PC-9 (cell line): ENCODE measurements around the gene VCAM1. TPM values are rescaled to one million over a fixed set of nuclear protein-coding genes. Genes with fewer than 3 reads are reported as not detected.
"Not testable (repeated sequence)": the region's sequence is repeated elsewhere in the genome, so short reads cannot be mapped to it uniquely, and the experiment has no call there.

Source experiments
- BruUV-seq: library from RNA; stranded (reverse); fragments of 400-500 nt; replicated peaks from 2 replicates; lab custom pipeline; 2021; lab: Mats Ljungman, UMichigan
- CTCF ChIA-PET: fragments of 300-600 bp; sonication (Branson Sonifier 250); formaldehyde crosslinking; loops from one replicate; lab custom pipeline; 2022; ENCODE audit warnings: antibody characterized with exemption; lab: Charles Lee
- POLR2A ChIA-PET: fragments of 300-600 bp; sonication (Branson Sonifier 250); formaldehyde crosslinking; loops from one replicate; lab custom pipeline; 2022; ENCODE audit warnings: antibody characterized with exemption; ENCODE audit not compliant: unreplicated experiment; lab: Charles Lee
- DNase-seq, 2 experiments: peaks; one replicate each; pipeline versions ENCODE4 v3.0.0 to v3.0.0-alpha.2; 2015 to 2022; ENCODE audit warnings: mixed read lengths in 1 of 2
- H2AFZ ChIP-seq: fragments of 200-600 bp; sonication (generic); 2 replicates; pipeline ENCODE4 v1.8.1; 2017; ENCODE audit warnings: antibody characterized with exemption
- H3F3A ChIP-seq: fragments of 200-600 bp; sonication (generic); 2 replicates; pipeline ENCODE4 v1.8.1; 2017; ENCODE audit warnings: antibody characterized with exemption, mild to moderate bottlenecking, low read depth; ENCODE audit not compliant: insufficient read depth
- H3K27ac ChIP-seq: fragments of 200-600 bp; sonication (generic); 2 replicates; pipeline ENCODE4 v1.6.1; 2016; ENCODE audit warnings: mixed run types
- H3K27me3 ChIP-seq: fragments of 200-600 bp; sonication (generic); 2 replicates; pipeline ENCODE4 v1.6.1; 2016; ENCODE audit warnings: low read depth, mixed run types; ENCODE audit not compliant: insufficient read depth
- H3K36me3 ChIP-seq: fragments of 200-600 bp; sonication (generic); 2 replicates; pipeline ENCODE4 v1.6.1; 2016; ENCODE audit warnings: low read depth, mixed run types
- H3K4me1 ChIP-seq: fragments of 200-600 bp; sonication (generic); replicated peaks from 2 replicates; pipeline ENCODE4 v1.6.1; 2016; ENCODE audit warnings: mixed run types; ENCODE audit not compliant: insufficient read depth
- H3K4me2 ChIP-seq: fragments of 200-600 bp; sonication (generic); 2 replicates; pipeline ENCODE4 v1.6.1; 2017; ENCODE audit warnings: mixed run types
- H3K4me3 ChIP-seq: fragments of 200-600 bp; sonication (generic); 2 replicates; pipeline ENCODE4 v1.6.1; 2016; ENCODE audit warnings: mixed run types
- H3K79me2 ChIP-seq: fragments of 200-600 bp; sonication (generic); 2 replicates; pipeline ENCODE4 v1.6.1; 2017; ENCODE audit warnings: low read depth, mixed run types
- H3K9me2 ChIP-seq: fragments of 200-600 bp; sonication (generic); 2 replicates; pipeline ENCODE4 v1.8.1; 2017; ENCODE audit warnings: mild to moderate bottlenecking; ENCODE audit not compliant: insufficient read depth
- H3K9me3 ChIP-seq: fragments of 200-600 bp; sonication (generic); 2 replicates; pipeline ENCODE4 v1.8.1; 2016; ENCODE audit warnings: low read depth; ENCODE audit not compliant: insufficient read depth
- H4K20me1 ChIP-seq: fragments of 200-600 bp; sonication (generic); 2 replicates; pipeline ENCODE4 v1.8.1; 2017; ENCODE audit not compliant: insufficient read depth
- EZH2 ChIP-seq: fragments of 200-600 bp; sonication (generic); IDR thresholded peaks from 2 replicates; pipeline ENCODE4 v1.8.0; 2017; ENCODE audit warnings: antibody characterized with exemption, low read depth
- intact Hi-C: fragments of 100-400 bp; cut with micrococcal nuclease; formaldehyde crosslinking; loops from one replicate; pipeline ENCODE4 v1.10.0; 2022; ENCODE audit not compliant: unreplicated experiment
- total RNA-seq: library from RNA; stranded (reverse); gene quantifications from 2 replicates; pipeline ENCODE4 v1.2.3, GENCODE V29; 2021
- TF ChIP-seq, protein P1 (sequence below): fragments of 200-600 bp; sonication (generic); conservative IDR thresholded peaks from 2 replicates; pipeline ENCODE4 v1.6.1; 2017; ENCODE audit warnings: mixed run types, antibody characterized with exemption, mild to moderate bottlenecking, moderate library complexity

The VCAM1 gene
- total RNA-seq, 1 experiment from 2014 or later = not detected

- peaks cover 5% of the 10 kb centered on the region; the same call in 1 of the 2 replicates for H3K9me2 ChIP-seq
- no peak overlapping the region for H2AFZ ChIP-seq
- no peaks in the 10 kb centered on the region for H3K79me2 ChIP-seq
- no peaks in the 10 kb centered on the region for H4K20me1 ChIP-seq
- intact Hi-C loops = no loop called here
- CTCF ChIA-PET = no interaction called here
- H3K4me2 ChIP-seq = no peak overlapping the region
- H3K36me3 ChIP-seq = no peaks in the 10 kb centered on the region
- no peaks in the 10 kb centered on the region for H3F3A ChIP-seq
- BruUV-seq = no TSS peak
- no peak for TF ChIP-seq EZH2
- TF ChIP-seq, protein P1, sequence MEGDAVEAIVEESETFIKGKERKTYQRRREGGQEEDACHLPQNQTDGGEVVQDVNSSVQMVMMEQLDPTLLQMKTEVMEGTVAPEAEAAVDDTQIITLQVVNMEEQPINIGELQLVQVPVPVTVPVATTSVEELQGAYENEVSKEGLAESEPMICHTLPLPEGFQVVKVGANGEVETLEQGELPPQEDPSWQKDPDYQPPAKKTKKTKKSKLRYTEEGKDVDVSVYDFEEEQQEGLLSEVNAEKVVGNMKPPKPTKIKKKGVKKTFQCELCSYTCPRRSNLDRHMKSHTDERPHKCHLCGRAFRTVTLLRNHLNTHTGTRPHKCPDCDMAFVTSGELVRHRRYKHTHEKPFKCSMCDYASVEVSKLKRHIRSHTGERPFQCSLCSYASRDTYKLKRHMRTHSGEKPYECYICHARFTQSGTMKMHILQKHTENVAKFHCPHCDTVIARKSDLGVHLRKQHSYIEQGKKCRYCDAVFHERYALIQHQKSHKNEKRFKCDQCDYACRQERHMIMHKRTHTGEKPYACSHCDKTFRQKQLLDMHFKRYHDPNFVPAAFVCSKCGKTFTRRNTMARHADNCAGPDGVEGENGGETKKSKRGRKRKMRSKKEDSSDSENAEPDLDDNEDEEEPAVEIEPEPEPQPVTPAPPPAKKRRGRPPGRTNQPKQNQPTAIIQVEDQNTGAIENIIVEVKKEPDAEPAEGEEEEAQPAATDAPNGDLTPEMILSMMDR = no peak
- H3K27ac ChIP-seq = no peak overlapping the region
- DNase-seq = no peak
- no peaks in the 10 kb centered on the region for H3K27me3 ChIP-seq
- H3K4me3 ChIP-seq = no peak overlapping the region
- peaks cover 8% of the 10 kb centered on the region; the same call in 1 of the 2 replicates for H3K9me3 ChIP-seq
- H3K4me1 ChIP-seq = no peaks in the 10 kb centered on the region
- POLR2A ChIA-PET = no interaction called here
These were observed 61.3 kb downstream of the VCAM1 start for GRCh38 chr1:100780814-100781213.

- H3K9me3 ChIP-seq, H3K27ac ChIP-seq, DNase-seq, POLR2A ChIA-PET, H3K4me1 ChIP-seq, CTCF ChIA-PET, H3K36me3 ChIP-seq, H3K4me2 ChIP-seq, H3K4me3 ChIP-seq, H4K20me1 ChIP-seq, H3K9me2 ChIP-seq, H2AFZ ChIP-seq, H3F3A ChIP-seq, BruUV-seq, H3K27me3 ChIP-seq, intact Hi-C loops, H3K79me2 ChIP-seq: not testable (repeated sequence)
These were observed 62.2 kb downstream of the VCAM1 start for GRCh38 chr1:100781728-100782127.

DNA sequence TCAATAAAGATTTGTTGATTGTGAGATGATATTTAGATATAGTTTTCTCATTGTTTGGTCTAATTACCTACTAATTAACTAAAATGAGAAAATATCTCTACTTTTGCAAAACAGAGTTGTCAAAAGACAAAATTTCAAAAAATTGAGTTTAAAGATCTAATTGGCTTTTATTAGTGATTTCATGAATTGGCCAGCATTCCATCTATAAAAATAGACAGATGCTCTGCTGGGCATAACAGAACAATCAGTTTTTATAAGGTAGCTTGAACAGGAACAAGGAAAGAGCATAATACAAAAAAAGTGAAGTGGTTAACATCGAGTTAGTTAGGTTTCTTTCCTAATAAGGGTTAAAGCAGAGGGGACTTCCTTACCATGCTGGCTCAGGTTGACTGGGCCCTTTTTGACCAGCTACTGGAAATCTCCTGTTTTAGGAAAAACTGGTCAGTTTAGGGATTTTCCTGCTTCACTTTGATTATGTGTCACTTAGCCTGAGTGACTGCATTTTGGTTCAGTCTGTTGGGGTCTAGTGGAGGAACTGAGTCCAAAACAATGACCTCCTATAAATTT, 63.0 kb downstream of the VCAM1 start:
- peaks cover 5% of the 10 kb centered on the region; the same call in 1 of the 2 replicates for H3K9me2 ChIP-seq
- no peak overlapping the region for H2AFZ ChIP-seq
- POLR2A ChIA-PET = no interaction called here
- no peaks in the 10 kb centered on the region for H4K20me1 ChIP-seq
- no TSS peak for BruUV-seq
- CTCF ChIA-PET = no interaction called here
- H3K4me1 ChIP-seq = no peaks in the 10 kb centered on the region
- H3K27ac ChIP-seq = no peak overlapping the region
- H3F3A ChIP-seq = no peaks in the 10 kb centered on the region
- no peak for DNase-seq
- H3K36me3 ChIP-seq = no peaks in the 10 kb centered on the region
- H3K4me2 ChIP-seq = no peak overlapping the region
- H3K9me3 ChIP-seq = peaks cover 8% of the 10 kb centered on the region; the same call in 1 of the 2 replicates
- intact Hi-C loops = no loop called here
- no peaks in the 10 kb centered on the region for H3K79me2 ChIP-seq
- H3K4me3 ChIP-seq = no peak overlapping the region
- TF ChIP-seq, protein P1 = no peak
- no peak for TF ChIP-seq EZH2
- H3K27me3 ChIP-seq = no peaks in the 10 kb centered on the region
